OCI-LY7 (cell line): ENCODE data around the gene EIF4A2. TPM values are rescaled to one million over a fixed set of nuclear protein-coding genes. Genes with fewer than 3 reads are reported as not detected.

Experiments
- BruUV-seq: library from RNA; stranded (reverse); fragments of 400-500 nt; replicated peaks from 2 replicates; lab custom pipeline; 2021; lab: Mats Ljungman, UMichigan
- CTCF ChIA-PET: fragments of 300-600 bp; sonication (Branson Sonifier 250); formaldehyde crosslinking; loops from one replicate; lab custom pipeline; 2022; ENCODE audit warnings: antibody characterized with exemption; ENCODE audit not compliant: unreplicated experiment; lab: Charles Lee
- POLR2A ChIA-PET: fragments of 300-600 bp; sonication (Branson Sonifier 250); formaldehyde crosslinking; loops from one replicate; lab custom pipeline; 2022; ENCODE audit warnings: antibody characterized with exemption; lab: Charles Lee
- DNase-seq: peaks from one replicate; pipeline ENCODE4 v3.0.0-alpha.2; 2015; ENCODE audit warnings: low spot score
- H2AFZ ChIP-seq: fragments of 200-600 bp; sonication (generic), shearing (Covaris generic); 2 replicates; pipeline ENCODE4 v1.6.1; 2014; ENCODE audit warnings: mild to moderate bottlenecking, antibody characterized with exemption, low read length, moderate library complexity
- H3K27ac ChIP-seq: fragments of 200-600 bp; sonication (generic); 2 replicates; pipeline ENCODE4 v1.5.1; 2014; ENCODE audit warnings: mixed run types, low read depth, mild to moderate bottlenecking, moderate library complexity, low read length, inconsistent platforms; ENCODE audit not compliant: poor library complexity, severe bottlenecking
- H3K36me3 ChIP-seq: fragments of 200-600 bp; sonication (generic); 2 replicates; pipeline ENCODE4 v1.6.1; 2014; ENCODE audit warnings: mild to moderate bottlenecking, antibody characterized with exemption, low read length, moderate library complexity, mixed read lengths; ENCODE audit not compliant: insufficient read depth
- H3K4me1 ChIP-seq: fragments of 200-600 bp; sonication (generic); 2 replicates; pipeline ENCODE4 v1.5.1; 2014; ENCODE audit warnings: mild to moderate bottlenecking, low read length; ENCODE audit not compliant: insufficient read depth, poor library complexity, severe bottlenecking
- H3K4me2 ChIP-seq: fragments of 200-600 bp; sonication (generic); 2 replicates; pipeline ENCODE4 v1.6.1; 2014; ENCODE audit warnings: mild to moderate bottlenecking, low read length
- H3K4me3 ChIP-seq: fragments of 200-600 bp; sonication (generic); 2 replicates; pipeline ENCODE4 v1.5.1; 2014; ENCODE audit warnings: mild to moderate bottlenecking, low read depth, low read length; ENCODE audit not compliant: poor library complexity, severe bottlenecking
- H3K79me2 ChIP-seq: fragments of 200-600 bp; sonication (generic); 2 replicates; pipeline ENCODE4 v1.6.1; 2016; ENCODE audit warnings: low read depth, mild to moderate bottlenecking, low read length, moderate library complexity, mixed read lengths; ENCODE audit not compliant: insufficient read depth
- H3K9me2 ChIP-seq: fragments of 200-600 bp; sonication (generic); 2 replicates; pipeline ENCODE4 v1.6.1; 2016; ENCODE audit warnings: mild to moderate bottlenecking, low read length, mixed read lengths; ENCODE audit not compliant: insufficient read depth
- H3K9me3 ChIP-seq: fragments of 200-600 bp; sonication (generic); 2 replicates; pipeline ENCODE4 v1.6.1; 2014; ENCODE audit warnings: mild to moderate bottlenecking, mixed run types, low read length, mixed read lengths
- H4K20me1 ChIP-seq: fragments of 200-600 bp; sonication (generic); 2 replicates; pipeline ENCODE4 v1.6.1; 2014; ENCODE audit warnings: mild to moderate bottlenecking, antibody characterized with exemption, low read length, moderate library complexity, mixed read lengths; ENCODE audit not compliant: insufficient read depth
- CTCF ChIP-seq: fragments of 200-600 bp; sonication (generic); conservative IDR thresholded peaks from 2 replicates; pipeline ENCODE4 v1.5.1; 2014; ENCODE audit warnings: mild to moderate bottlenecking, antibody characterized with exemption, low read length, moderate library complexity, mixed read lengths
- EZH2phosphoT487 ChIP-seq: fragments of 200-600 bp; sonication (generic); IDR thresholded peaks from 2 replicates; pipeline ENCODE4 v1.6.1; 2018; ENCODE audit warnings: low read depth, borderline replicate concordance, mild to moderate bottlenecking, mixed run types, antibody characterized with exemption, low read length, moderate library complexity, mixed read lengths
- intact Hi-C: fragments of 100-400 bp; cut with micrococcal nuclease; formaldehyde crosslinking; loops from one replicate; pipeline ENCODE4 v1.10.0; 2022; ENCODE audit not compliant: unreplicated experiment
- total RNA-seq, 2 experiments: library from RNA; depleted of rRNA in 1 of 2; stranded (reverse); fragments of >200 nt in 1 of 2; shearing (Covaris generic) in 1 of 2; gene quantifications; 2 replicates each; pipeline ENCODE4 v1.2.3, GENCODE V29; 2014 to 2022

The EIF4A2 gene
- total RNA-seq, 2 experiments from 2014 or later = 437 to 506 TPM

DNA sequence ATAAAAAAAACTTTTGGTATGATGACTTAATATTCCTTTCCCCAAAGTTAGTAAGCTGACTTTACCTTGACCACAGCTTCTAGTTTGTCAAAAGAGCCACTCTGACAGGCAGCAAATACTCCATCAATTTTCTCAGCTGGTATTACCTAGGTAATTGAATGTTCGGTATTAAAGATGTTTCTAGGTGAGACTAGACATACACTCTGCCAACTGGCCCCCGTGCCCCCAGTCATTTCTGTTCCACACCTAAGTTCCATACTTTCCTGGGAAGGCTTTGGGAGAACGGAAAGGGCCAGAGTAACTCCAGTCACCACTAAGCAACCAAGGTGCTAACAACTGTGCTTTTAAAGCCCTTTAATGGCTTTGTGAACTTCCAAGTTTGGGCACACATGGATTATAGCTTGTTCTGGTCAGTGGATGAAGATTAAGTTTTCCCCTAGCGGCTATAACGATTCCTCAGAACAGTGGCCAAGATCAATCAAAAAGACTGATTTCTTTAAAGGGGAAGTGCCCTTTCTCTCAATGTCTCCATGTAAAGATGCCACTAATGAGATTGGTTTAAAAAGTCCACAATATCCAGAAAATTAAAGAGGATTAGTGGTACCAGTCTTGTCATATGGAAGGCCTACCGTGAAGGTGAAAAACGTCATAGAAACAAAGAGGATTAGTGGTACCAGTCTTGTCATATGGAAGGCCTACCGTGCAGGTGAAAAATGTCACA lies 7.0 kb downstream of the EIF4A2 start:
- intact Hi-C loops = no loop called here
- no peaks in the 10 kb centered on the region for H3K9me2 ChIP-seq
- peak; percentile 50 for DNase-seq
- no peak overlapping the region for H3K4me3 ChIP-seq
- peaks cover 37% of the 10 kb centered on the region for H3K79me2 ChIP-seq
- H3K27ac ChIP-seq = peak overlapping the region; percentile 34
- peaks cover 38% of the 10 kb centered on the region for H3K4me1 ChIP-seq
- CTCF ChIA-PET = no interaction called here
- peaks cover 98% of the 10 kb centered on the region for H3K36me3 ChIP-seq
- H4K20me1 ChIP-seq = peaks cover 28% of the 10 kb centered on the region
- TF ChIP-seq EZH2phosphoT487 = no peak
- TF ChIP-seq CTCF = peak; percentile 31; the same call in 1 of the 2 replicates
- H3K9me3 ChIP-seq = no peaks in the 10 kb centered on the region
- POLR2A ChIA-PET = interaction anchor here (1.1 to 2.3 kb wide), 3 partner anchors 8 to 15 kb away, joined by 3 to 6 read pairs (median 5); no protein-coding TSS in a partner anchor
- peak overlapping the region; percentile 21; the same call in 1 of the 2 replicates for H3K4me2 ChIP-seq
- no TSS peak for BruUV-seq
- H2AFZ ChIP-seq = no peak overlapping the region

GRCh38 chr3:186798239-186798874 lies 15.0 kb downstream of the EIF4A2 start:
- no TSS peak for BruUV-seq
- H4K20me1 ChIP-seq = no peaks in the 10 kb centered on the region
- no peak for DNase-seq
- ChIA-PET CTCF (interaction anchor here (1.0 kb wide), 1 partner anchor 13 kb away, joined by 4 read pairs; no protein-coding TSS in a partner anchor), POLR2A (interaction anchor here (0.6 to 2.7 kb wide), 8 partner anchors 8 to 1319 kb away, joined by 3 to 27 read pairs (median 4); partner anchors contain the start of genes EIF4A2 and RFC4)
- intact Hi-C loops = no loop called here
- no peak overlapping the region for H3K4me2 ChIP-seq
- peaks cover 4% of the 10 kb centered on the region for H3K4me1 ChIP-seq
- H3K4me3 ChIP-seq = no peak overlapping the region
- no peak overlapping the region for H3K27ac ChIP-seq
- no peaks in the 10 kb centered on the region for H3K9me3 ChIP-seq
- no peak overlapping the region for H2AFZ ChIP-seq
- H3K79me2 ChIP-seq = peaks cover 35% of the 10 kb centered on the region; the same call in 1 of the 2 replicates
- TF ChIP-seq CTCF (no peak), EZH2phosphoT487 (no peak)
- peaks cover 98% of the 10 kb centered on the region for H3K36me3 ChIP-seq
- no peaks in the 10 kb centered on the region for H3K9me2 ChIP-seq

- H3K4me3 ChIP-seq = no peak overlapping the region
- no peak overlapping the region for H2AFZ ChIP-seq
- CTCF ChIA-PET = no interaction called here
- peaks cover 13% of the 10 kb centered on the region for H3K4me1 ChIP-seq
- no peaks in the 10 kb centered on the region for H3K9me3 ChIP-seq
- BruUV-seq = no TSS peak
- no peaks in the 10 kb centered on the region for H4K20me1 ChIP-seq
- POLR2A ChIA-PET = interaction anchor here (1.0 kb wide), 1 partner anchor 17 kb away, joined by 4 read pairs; the partner anchor contains the start of gene EIF4A2
- H3K79me2 ChIP-seq = peaks cover 49% of the 10 kb centered on the region
- no peak overlapping the region for H3K4me2 ChIP-seq
- H3K36me3 ChIP-seq = peaks cover 100% of the 10 kb centered on the region
- TF ChIP-seq EZH2phosphoT487 = no peak
- no peak for TF ChIP-seq CTCF
- H3K27ac ChIP-seq = no peak overlapping the region
- no peaks in the 10 kb centered on the region for H3K9me2 ChIP-seq
- intact Hi-C loops = no loop called here
- DNase-seq = no peak
Observed at GRCh38 chr3:186800285-186800684, 16.9 kb downstream of the EIF4A2 start.
